BLaER1 treated with 17β-estradiol and CSF1 and Interleukin-3, amounts not matched to agents 10 nM and 100 nM (cell line): ENCODE data around the gene DDX11.
"Not testable (repeated sequence)": the region's sequence is repeated elsewhere in the genome, so short reads cannot be mapped to it uniquely, and the experiment has no call there.

Source experiments
- H3K27ac ChIP-seq, 11 experiments: shearing (Covaris generic); formaldehyde crosslinking; 2 replicates each; pipeline ENCODE4 v1.8.1; 2022
- H3K27me3 ChIP-seq, 11 experiments: shearing (Covaris generic); formaldehyde crosslinking; 2 replicates each; pipeline ENCODE4 v1.8.1; 2022
- H3K36me3 ChIP-seq, 11 experiments: shearing (Covaris generic); formaldehyde crosslinking; 2 replicates each; pipeline ENCODE4 v1.8.1; 2022
- H3K4me1 ChIP-seq, 10 experiments: shearing (Covaris generic); formaldehyde crosslinking; 2 replicates each; pipeline ENCODE4 v1.8.1; 2022
- H3K4me2 ChIP-seq, 11 experiments: shearing (Covaris generic); formaldehyde crosslinking; 2 replicates each; pipeline ENCODE4 v1.8.1; 2022
- H3K4me3 ChIP-seq, 10 experiments: shearing (Covaris generic); formaldehyde crosslinking; 2 replicates each; pipeline ENCODE4 v1.8.1; 2022
- H3K9ac ChIP-seq, 11 experiments: shearing (Covaris generic); formaldehyde crosslinking; 2 replicates each; pipeline ENCODE4 v1.8.1; 2022
- H3K9me3 ChIP-seq, 11 experiments: shearing (Covaris generic); formaldehyde crosslinking; replicated peaks in 1 of 11; 2 replicates each; pipeline ENCODE4 v1.8.1; 2022
- H4K20me1 ChIP-seq, 11 experiments: shearing (Covaris generic); formaldehyde crosslinking; 2 replicates each; pipeline ENCODE4 v1.8.1; 2022
- Cebpa-rat ChIP-seq, 11 experiments: shearing (Covaris generic); IDR thresholded peaks; 2 replicates each; pipeline ENCODE4 v1.8.1; 2022

The DDX11 gene

DNA sequence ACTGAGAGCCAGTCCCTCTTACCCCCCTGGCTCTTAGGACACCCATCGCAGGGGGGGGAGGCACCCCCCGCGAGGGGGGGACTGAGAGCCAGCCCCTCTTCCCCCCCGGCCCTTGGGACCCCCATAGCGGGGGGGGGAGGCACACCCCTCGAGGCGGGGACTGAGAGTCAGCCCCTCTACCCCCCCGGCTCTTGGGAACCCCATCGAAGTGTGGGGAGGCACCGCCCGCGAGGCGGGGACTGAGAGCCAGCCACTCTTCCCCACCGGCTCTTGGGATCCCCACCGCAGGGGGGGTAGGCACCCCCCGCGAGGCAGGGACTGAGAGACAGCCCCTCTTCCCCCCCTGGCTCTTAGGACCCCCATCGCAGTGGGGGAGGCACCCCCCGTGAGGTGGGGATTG lies 48.8 kb downstream of the DDX11 start:
- Histone ChIP-seq H3K9ac (no peak overlapping the region), H3K36me3 (no peaks in the 10 kb centered on the region), H3K27me3 (peaks cover 18 to 24% (median 21%) of the 10 kb centered on the region in 11 experiments; a peak in 21 of 22 replicates), H3K4me1 (peaks cover 5 to 19% (median 12%) of the 10 kb centered on the region in 10 experiments; a peak in 12 of 20 replicates), H3K27ac (no peak overlapping the region), H3K9me3 (peaks cover 0 to 17% (median 11%) of the 10 kb centered on the region in 11 experiments; a peak in 11 of 22 replicates), H3K4me3 (no peak overlapping the region), H3K4me2 (no peak overlapping the region), H4K20me1 (no peaks in the 10 kb centered on the region)
- TF ChIP-seq Cebpa-rat (IDR thresholded peaks at IDR 0.05) = no peak

DNA sequence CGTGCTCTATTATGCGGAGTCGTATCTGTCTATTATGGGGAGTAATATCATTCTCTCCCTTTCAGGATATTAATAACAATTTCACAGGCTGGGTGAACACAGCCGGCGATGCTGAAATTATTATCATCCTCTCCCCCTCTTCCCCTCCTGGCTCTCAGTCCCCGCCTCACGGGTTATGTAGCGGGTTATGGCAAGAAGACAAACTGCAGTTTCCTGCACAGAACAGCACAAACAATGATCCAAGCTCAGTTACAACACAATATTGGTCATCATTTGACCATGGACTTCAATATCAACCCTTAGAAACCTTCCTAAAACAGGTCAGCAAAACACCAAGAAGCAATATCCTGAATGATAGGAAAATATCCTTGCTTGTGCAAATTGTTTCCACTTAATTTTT lies 50.5 kb downstream of the DDX11 start:
- H3K9me3 ChIP-seq = peaks cover 0 to 15% (median 9%) of the 10 kb centered on the region in 11 experiments; a peak in 11 of 22 replicates
- not testable (repeated sequence) for H3K27me3 ChIP-seq, H3K9ac ChIP-seq, H3K4me3 ChIP-seq, H3K4me1 ChIP-seq, H3K4me2 ChIP-seq, H3K36me3 ChIP-seq, H3K27ac ChIP-seq, H4K20me1 ChIP-seq

DNA sequence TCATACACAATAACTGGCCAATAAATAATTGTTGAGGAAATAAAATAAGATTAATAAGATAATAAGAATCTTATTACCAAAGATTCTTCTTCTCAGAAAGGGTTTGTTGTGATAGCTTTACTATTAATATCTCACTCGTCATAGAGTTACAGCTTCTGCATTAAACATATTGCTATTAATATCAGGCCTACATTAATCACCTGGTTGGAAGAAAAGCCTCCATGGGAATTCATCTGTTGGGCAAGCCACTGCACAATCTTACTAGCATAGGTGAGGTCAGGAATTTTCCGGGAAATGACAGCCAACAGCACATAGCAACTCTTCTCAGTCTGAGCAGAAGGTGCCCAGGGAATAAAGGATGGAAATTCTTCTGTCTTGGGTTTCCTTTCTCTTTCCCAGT lies 51.5 kb downstream of the DDX11 start:
- not testable (repeated sequence) for H3K4me2 ChIP-seq, H3K36me3 ChIP-seq, H3K9me3 ChIP-seq, H4K20me1 ChIP-seq, H3K27me3 ChIP-seq, H3K4me3 ChIP-seq, H3K27ac ChIP-seq, H3K9ac ChIP-seq, H3K4me1 ChIP-seq

DNA sequence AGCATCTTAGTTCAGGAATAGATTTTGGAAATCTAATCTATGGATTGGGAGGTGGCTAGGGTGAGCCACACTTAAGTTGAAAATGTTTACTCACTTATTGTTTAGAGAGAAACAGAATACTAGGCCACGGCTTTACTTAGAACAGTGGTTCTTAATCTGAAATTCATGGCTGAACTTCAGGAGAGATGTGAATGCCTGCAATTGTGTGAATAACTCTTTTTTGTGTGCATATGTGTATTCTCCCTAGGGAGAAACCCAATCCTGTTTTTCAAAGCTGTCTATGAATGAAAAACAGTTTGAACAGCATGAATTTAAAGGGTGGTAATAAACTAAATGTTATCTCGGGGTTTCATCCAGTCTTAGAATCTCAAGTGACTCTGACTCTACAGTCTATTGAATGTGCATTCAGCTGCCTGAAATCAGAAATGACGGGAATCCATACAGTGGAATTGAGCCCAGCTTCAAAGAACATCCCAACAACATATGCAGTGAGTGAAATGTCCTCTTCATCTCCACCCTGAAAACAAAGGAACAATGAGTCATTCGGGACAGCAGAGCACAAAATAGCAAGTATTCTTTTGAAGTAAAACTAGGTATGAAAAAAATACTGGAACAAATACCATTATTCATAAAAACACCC lies 53.7 kb downstream of the DDX11 start:
- H3K9me3 ChIP-seq = not testable (repeated sequence)

DNA sequence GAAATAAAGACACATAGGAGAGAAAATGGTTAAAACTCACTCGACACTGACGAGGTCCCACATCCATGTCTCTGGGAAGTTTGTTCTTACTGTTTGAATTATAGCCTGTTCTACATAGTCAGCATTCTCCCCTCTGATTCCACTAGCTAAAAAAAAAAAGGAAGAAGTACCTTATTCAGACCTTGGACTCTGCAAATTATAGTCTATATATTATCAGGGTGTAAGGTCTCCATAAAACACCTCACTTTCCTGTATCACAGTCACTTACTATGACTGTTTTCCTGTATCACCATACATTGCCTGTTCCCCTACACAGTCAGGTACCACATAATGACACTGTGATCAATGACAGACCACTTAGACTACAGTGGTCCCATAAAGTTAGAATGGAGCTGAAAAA lies 62.9 kb downstream of the DDX11 start:
- not testable (repeated sequence) for H3K9ac ChIP-seq, H3K27ac ChIP-seq, H3K9me3 ChIP-seq, H3K27me3 ChIP-seq, H3K36me3 ChIP-seq, H3K4me2 ChIP-seq, H3K4me1 ChIP-seq, H3K4me3 ChIP-seq, H4K20me1 ChIP-seq

More for the DNA sequence above, 53.7 kb downstream of the DDX11 start:
- not testable (repeated sequence) for H3K4me3 ChIP-seq, H3K4me2 ChIP-seq, H3K27ac ChIP-seq, H3K36me3 ChIP-seq, H3K4me1 ChIP-seq, H3K9ac ChIP-seq, H3K27me3 ChIP-seq, H4K20me1 ChIP-seq

DNA sequence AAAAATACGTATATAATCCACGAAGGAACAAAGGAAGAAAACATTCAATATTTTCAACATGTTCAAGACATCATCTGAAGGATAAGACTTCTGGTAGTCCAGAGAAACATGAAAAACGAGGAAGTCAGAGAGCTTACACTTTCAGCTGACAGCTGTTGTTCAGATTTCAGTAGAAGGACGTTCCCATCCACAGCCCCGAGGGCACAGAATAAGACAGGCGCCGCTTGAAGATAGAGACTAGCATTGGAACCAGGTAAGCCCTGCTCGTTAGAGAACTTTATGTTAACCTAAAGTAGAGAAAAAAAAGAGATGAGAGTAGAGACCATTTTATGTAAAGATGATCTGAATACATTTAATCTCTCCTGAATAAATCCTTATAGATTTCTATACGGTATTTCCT lies 71.1 kb downstream of the DDX11 start:
- not testable (repeated sequence) for H3K27me3 ChIP-seq, H3K9me3 ChIP-seq, H3K9ac ChIP-seq, H3K4me2 ChIP-seq, H3K36me3 ChIP-seq, H3K4me1 ChIP-seq, H3K27ac ChIP-seq, H3K4me3 ChIP-seq, H4K20me1 ChIP-seq

DNA sequence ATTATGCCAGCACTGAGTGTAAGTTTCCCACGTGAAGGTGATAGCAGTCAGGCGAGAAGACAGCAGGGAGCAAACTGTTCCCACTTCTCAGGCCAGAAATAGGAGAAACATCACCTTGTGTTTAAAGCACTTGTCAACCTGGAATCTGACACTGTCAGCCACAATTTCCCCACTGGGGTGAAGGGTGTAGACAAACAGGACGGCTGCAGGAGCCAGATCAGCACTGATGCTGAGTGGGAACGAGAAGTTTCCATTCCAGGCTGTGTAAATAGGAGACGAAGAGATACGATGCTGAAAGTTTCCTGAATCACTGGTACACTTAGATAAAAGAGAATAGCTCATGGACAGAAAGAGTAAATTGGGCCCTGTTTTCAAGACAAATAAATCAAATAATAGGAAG lies 71.6 kb downstream of the DDX11 start:
- H3K4me1 ChIP-seq, H4K20me1 ChIP-seq, H3K36me3 ChIP-seq, H3K27me3 ChIP-seq, H3K9me3 ChIP-seq, H3K9ac ChIP-seq, H3K27ac ChIP-seq, H3K4me3 ChIP-seq, H3K4me2 ChIP-seq: not testable (repeated sequence)

DNA sequence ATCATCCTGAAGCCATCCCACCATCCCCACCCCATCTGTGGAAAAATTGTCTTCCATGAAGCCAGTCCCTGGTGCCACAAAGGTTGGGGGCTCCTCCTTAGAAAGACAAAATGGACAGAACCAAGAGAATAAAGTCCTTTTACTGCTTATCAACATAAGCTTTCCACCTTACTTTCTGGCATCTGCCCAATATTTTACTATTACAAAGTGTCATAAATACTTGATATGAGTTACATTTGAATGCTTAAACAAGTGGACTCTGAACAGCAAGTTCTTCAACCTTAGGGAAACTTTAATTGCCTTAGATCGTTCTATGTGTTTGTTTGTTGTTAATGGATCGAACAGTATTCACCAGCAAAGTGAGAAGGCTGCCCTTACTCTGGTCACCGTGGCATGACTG lies 73.8 kb downstream of the DDX11 start:
- not testable (repeated sequence) for H3K4me2 ChIP-seq, H3K4me1 ChIP-seq, H3K27ac ChIP-seq, H3K9me3 ChIP-seq, H3K9ac ChIP-seq, H4K20me1 ChIP-seq, H3K36me3 ChIP-seq, H3K27me3 ChIP-seq, H3K4me3 ChIP-seq

DNA sequence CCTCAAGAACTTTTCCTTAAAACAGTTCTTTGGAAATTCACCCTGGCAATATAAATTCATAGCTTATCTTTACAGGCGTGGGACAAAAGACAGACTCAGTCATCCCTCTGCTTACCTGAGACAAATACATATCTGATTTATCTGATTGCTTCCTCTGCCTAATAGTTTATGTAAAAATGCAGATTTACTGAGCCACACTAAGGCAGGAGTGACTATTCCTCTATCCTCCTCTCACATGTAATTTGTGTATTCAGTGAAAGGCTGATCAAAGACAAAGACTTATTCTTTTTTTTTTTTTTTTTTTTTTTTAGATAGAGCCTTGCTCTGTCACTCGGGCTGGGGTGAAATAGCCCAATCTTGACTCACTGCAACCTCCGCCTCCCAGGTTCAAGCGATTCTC lies 77.1 kb downstream of the DDX11 start:
- not testable (repeated sequence) for H3K4me1 ChIP-seq, H3K9me3 ChIP-seq, H3K4me2 ChIP-seq, H4K20me1 ChIP-seq, H3K27me3 ChIP-seq, H3K9ac ChIP-seq, H3K27ac ChIP-seq, H3K4me3 ChIP-seq, H3K36me3 ChIP-seq
